Renal cortex interstitium (tissue), 11 donors: Measurements from ENCODE around the gene EYA2. TPM values are rescaled to one million over a fixed set of nuclear protein-coding genes. Genes with fewer than 3 reads are reported as not detected.

Experiments
- DNase-seq, 11 donors: peaks; one replicate each; pipeline ENCODE4 v3.0.0-alpha.2; 2013; ENCODE audit warnings: low read depth in 9 of 11, low spot score in 4 of 11; ENCODE audit errors: extremely low read depth in 1 of 11
- polyA plus RNA-seq, 3 donors: library from polyadenylated mRNA; unstranded; fragments of 120-200 nt; gene quantifications; one replicate each; pipeline ENCODE4 v1.2.1, GENCODE V29; 2013; ENCODE audit not compliant: insufficient read length in 3 of 3

Gene EYA2
- polyA plus RNA-seq, 3 donors = 0.40 to 0.95 (median 0.56) TPM

DNA sequence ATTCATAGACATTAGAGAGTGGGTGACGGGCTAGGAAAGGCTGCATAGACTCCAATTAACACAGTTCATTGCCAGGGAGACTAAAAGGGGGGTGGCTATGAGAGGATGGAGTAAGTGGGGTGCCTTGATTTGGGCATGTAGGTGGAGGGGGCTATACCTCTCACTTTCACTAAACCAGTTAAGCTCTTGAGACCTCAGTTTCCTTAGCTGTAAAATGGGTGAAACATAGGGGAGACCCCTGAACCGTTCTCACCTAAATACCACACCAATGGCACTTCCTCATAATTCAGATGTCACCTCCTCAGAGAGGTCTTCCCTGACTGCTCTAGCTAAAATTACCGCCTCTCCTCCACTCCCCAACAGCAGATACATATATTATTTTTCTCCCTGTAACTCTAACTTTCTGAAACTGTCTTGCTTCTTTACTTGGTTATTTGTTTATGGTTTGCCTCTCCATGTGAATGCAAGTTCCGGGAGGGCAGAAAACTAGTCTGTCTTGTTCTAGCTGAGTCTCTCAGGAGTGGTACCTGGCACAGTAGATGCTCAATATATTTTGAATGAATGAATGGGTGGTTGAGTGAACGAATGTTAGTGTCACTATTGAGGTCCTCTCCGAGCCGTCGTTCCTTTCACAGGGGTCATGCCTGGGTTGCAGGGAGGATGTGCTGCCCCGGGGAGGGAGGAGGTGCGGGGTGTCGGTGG is 615 bp upstream of the EYA2 start:
- no peak for DNase-seq

- no peak for DNase-seq
These were observed 595 bp downstream of the EYA2 start for GRCh38 chr20:46894971-46895905.

GRCh38 chr20:46895906-46896242 is 1.2 kb downstream of the EYA2 start:
- no peak for DNase-seq

GRCh38 chr20:46897328-46897880 is 2.8 kb downstream of the EYA2 start:
- no peak for DNase-seq

DNA sequence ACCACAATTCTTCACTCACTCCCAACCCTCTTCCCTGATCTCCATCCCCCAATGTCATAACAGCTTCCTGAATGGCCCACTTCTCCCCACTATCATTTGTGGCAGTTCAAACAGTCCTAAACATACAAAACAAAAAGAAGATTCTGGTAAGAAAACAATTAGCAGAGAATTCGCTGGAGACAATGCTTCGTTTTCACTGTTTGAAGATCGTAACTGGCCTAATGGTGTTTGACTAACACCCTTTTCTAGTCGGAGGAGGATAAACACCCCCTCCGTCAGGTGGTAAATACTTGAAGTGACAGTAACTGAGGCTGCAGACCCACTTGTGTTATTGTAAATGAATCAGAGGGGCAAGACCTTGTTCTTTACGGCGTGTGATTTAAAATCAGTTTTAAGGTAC is 3.8 kb downstream of the EYA2 start:
- DNase-seq = no peak

DNA sequence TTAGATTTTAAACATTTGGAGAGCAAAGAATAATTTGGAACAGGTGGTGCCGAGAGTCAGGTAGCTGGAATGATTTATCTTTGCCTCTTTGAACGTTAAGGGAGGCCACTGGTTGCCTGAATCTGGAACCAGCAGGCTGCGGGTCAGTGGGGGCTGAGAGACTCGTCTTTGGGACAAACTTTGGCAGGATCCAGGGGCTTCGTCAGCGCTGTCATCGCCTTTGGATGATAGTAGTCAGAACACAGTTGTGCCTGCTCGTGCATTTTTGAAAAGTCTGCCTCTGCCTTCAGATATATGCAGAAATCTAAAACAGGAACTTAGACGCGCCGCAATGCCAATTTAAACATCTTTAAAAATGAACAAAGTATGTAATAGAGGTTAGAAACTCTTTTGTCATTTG is 5.0 kb downstream of the EYA2 start:
- DNase-seq = no peak

- no peak for DNase-seq
These were observed 5.4 kb downstream of the EYA2 start for GRCh38 chr20:46900086-46900485.

- DNase-seq = no peak
These were observed 6.2 kb downstream of the EYA2 start for GRCh38 chr20:46900826-46901225.

GRCh38 chr20:46901638-46902037 is 7.0 kb downstream of the EYA2 start:
- DNase-seq = no peak

DNA sequence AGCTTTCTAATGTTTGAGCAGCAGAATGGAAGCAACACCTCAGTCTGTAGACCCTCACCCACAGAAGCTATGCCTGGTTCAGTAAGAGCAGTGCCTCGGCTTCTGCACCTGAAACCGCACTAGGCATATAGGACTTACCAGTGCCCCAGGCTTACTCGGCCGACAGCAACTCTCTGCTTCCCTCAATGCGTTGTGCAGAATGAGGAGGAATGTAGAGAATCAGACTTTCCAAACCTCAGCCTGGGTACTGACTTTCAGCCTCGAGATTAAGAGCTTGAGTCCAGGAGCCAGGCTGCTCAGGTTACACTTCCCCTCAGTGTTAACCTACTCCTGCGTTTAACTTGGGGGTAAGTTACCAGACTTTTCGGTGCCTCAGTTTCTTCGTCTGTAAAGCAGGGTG is 8.6 kb downstream of the EYA2 start:
- no peak for DNase-seq

- no peak for DNase-seq
These were observed 9.3 kb downstream of the EYA2 start for GRCh38 chr20:46903937-46904336.

- no peak for DNase-seq
These were observed 10.9 kb downstream of the EYA2 start for GRCh38 chr20:46905364-46906125.

DNA sequence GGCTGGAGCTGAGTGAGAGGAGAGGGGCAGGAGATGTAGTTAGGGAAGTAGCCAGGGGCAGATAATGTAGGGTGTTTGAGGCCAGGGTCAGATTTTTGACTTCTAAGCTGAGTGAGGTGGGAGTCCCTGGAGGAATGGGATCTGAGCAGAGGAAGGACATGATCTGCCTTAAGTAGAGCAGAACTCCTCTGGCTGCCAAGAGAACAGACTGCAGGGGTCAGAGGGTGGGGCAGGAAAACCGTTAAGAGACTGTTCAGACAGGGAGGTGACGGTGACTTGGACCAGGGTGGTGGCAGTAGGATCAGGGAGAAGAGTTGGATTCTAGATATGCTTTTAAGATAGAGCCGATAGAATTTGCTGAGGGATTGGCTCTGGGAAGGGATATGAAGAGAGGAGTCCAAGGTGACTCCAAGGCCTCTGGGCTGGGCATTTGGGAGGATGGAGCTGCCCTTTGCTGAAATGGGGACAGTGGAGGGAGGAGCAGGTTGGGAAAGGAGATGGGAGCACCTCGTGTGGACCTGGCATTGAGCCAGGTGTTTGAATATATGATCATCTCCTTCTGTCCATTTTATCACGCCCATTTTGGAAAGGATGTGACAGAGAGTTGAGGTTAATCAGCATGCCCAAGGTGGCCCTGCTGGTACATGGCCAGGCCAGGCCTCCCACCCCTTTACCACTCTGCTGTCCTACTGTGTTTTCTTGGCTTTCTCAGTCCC is 18.8 kb downstream of the EYA2 start:
- no peak for DNase-seq

- DNase-seq = no peak
These were observed 20.2 kb downstream of the EYA2 start for GRCh38 chr20:46914789-46915379.

- DNase-seq = no peak
These were observed 21.1 kb downstream of the EYA2 start for GRCh38 chr20:46915575-46916257.

DNA sequence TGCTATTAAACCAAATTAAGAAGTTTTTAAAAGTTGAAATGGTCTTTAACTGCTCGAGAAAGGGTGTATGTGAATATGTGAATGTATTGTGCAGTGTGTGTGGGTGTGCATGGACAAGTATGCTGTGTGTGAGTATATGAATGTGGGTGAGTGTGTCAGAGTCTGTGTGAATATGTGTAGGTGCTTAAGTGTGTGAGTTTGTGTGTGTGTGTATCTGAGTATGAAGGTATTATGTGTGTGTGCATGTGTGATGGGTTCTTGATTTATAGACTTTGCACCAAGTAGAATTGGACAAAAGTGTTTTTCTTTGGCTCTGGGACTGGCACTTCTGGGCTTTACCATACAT is 21.6 kb downstream of the EYA2 start:
- no peak for DNase-seq

DNA sequence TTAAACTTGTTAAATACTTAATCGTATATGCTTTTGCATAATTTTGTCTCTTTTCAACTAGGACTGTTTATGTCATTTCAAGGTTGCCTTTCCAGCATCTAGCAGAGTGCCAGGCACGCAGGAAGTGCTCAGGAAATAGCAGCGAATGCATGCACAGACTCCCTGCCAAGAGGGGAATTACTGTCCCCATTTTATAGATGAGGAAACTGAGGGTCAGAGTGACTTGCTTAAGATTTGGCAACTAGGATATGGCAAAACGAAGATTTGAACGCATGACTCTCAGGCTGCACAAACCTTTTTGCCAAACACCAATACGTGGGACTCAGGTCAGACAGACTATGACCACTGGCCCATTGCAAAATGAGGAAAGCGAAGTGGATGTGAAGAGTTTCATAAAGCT is 22.5 kb downstream of the EYA2 start:
- DNase-seq = no peak

GRCh38 chr20:46920114-46920513 is 25.5 kb downstream of the EYA2 start:
- DNase-seq = no peak
